Nephron (organoid): Measurements from ENCODE around the gene TRMT1.
A peak's percentile ranks its signal among the peaks of the same experiment; 100 is the strongest.

Experiments
- H3K27ac Mint-ChIP-seq, 3 experiments: 2 replicates each; pipeline ENCODE4 v1.8.0; 2020; ENCODE audit warnings: mixed read lengths in 3 of 3, mild to moderate bottlenecking in 2 of 3, moderate library complexity in 1 of 3
- H3K27me3 Mint-ChIP-seq: 2 replicates; pipeline ENCODE4 v1.8.0; 2021; ENCODE audit warnings: low read depth, mild to moderate bottlenecking, moderate library complexity, mixed read lengths
- H3K36me3 Mint-ChIP-seq: 2 replicates; pipeline ENCODE4 v1.8.0; 2020; ENCODE audit warnings: low read depth, mixed read lengths
- H3K4me1 Mint-ChIP-seq: 2 replicates; pipeline ENCODE4 v1.8.0; 2020; ENCODE audit warnings: mixed read lengths
- H3K4me3 Mint-ChIP-seq, 3 experiments: 2 replicates each; pipeline ENCODE4 v1.8.0; 2020; ENCODE audit warnings: mild to moderate bottlenecking in 3 of 3, mixed read lengths in 3 of 3, moderate library complexity in 2 of 3
- H3K9me3 Mint-ChIP-seq: 2 replicates; pipeline ENCODE4 v1.8.0; 2020; ENCODE audit warnings: mixed read lengths
- CTCF ChIP-seq, 3 experiments: fragments of 200-600 bp; sonication (generic); IDR thresholded peaks; one replicate each; pipeline ENCODE4 v1.5.0; 2021; ENCODE audit warnings: antibody characterized with exemption in 3 of 3; ENCODE audit not compliant: unreplicated experiment in 3 of 3

The TRMT1 gene

GRCh38 chr19:13117772-13118423, 1.4 kb upstream of the TRMT1 start, which contains the start of gene NACC1:
NACC1 (plus strand) TSS chr19:13118264; CDS start chr19:13135208, 16,944 bp downstream.
- peaks cover 5% of the 10 kb centered on the region for H3K36me3 Mint-ChIP-seq
- H3K9me3 Mint-ChIP-seq = no peaks in the 10 kb centered on the region
- peak within 1 kb of the TSS; percentile 94 to 97 (median 95) for H3K4me3 Mint-ChIP-seq
- H3K27ac Mint-ChIP-seq = peak within 1 kb of the TSS; percentile 73 to 91 (median 91)
- no peak for TF ChIP-seq CTCF (IDR thresholded peaks at IDR 0.05; ENCODE audit: unreplicated experiment in 3 of 3)
- peaks cover 4% of the 10 kb centered on the region for H3K27me3 Mint-ChIP-seq
- peaks cover 35% of the 10 kb centered on the region for H3K4me1 Mint-ChIP-seq

GRCh38 chr19:13117176-13117771, 734 bp upstream of the TRMT1 start:
- peaks cover 8% of the 10 kb centered on the region for H3K36me3 Mint-ChIP-seq
- peak overlapping the region; percentile 73 to 91 (median 86) for H3K27ac Mint-ChIP-seq
- TF ChIP-seq CTCF (IDR thresholded peaks at IDR 0.05; ENCODE audit: unreplicated experiment in 3 of 3) = no peak

GRCh38 chr19:13115936-13116281, 631 bp downstream of the TRMT1 start:
- peak overlapping the region in 2 of 3 experiments; percentile 73 to 86 for H3K27ac Mint-ChIP-seq
- no peaks in the 10 kb centered on the region for H3K9me3 Mint-ChIP-seq
- H3K27me3 Mint-ChIP-seq = peaks cover 4% of the 10 kb centered on the region
- no peak for TF ChIP-seq CTCF (IDR thresholded peaks at IDR 0.05; ENCODE audit: unreplicated experiment in 3 of 3)
- peak overlapping the region; percentile 85 to 97 (median 92) for H3K4me3 Mint-ChIP-seq
- peaks cover 3% of the 10 kb centered on the region for H3K36me3 Mint-ChIP-seq
- peaks cover 30% of the 10 kb centered on the region for H3K4me1 Mint-ChIP-seq

More at GRCh38 chr19:13117176-13117771, 734 bp upstream of the TRMT1 start:
- H3K4me1 Mint-ChIP-seq = peaks cover 35% of the 10 kb centered on the region
- peak overlapping the region; percentile 85 to 97 (median 92) for H3K4me3 Mint-ChIP-seq
- peaks cover 4% of the 10 kb centered on the region for H3K27me3 Mint-ChIP-seq
- H3K9me3 Mint-ChIP-seq = no peaks in the 10 kb centered on the region

- Mint-ChIP-seq H3K27ac (no peak overlapping the region), H3K4me3 (peak overlapping the region in 1 of 3 experiments; percentile 51), H3K9me3 (no peaks in the 10 kb centered on the region), H3K36me3 (peaks cover 4% of the 10 kb centered on the region), H3K27me3 (no peaks in the 10 kb centered on the region), H3K4me1 (peaks cover 14% of the 10 kb centered on the region)
- TF ChIP-seq CTCF (IDR thresholded peaks at IDR 0.05; ENCODE audit: unreplicated experiment in 3 of 3) = no peak
Measured at GRCh38 chr19:13112555-13112954, 4.0 kb downstream of the TRMT1 start.

GRCh38 chr19:13110099-13110610, 6.4 kb downstream of the TRMT1 start:
- no peak overlapping the region for H3K27ac Mint-ChIP-seq
- H3K27me3 Mint-ChIP-seq = no peaks in the 10 kb centered on the region
- TF ChIP-seq CTCF (IDR thresholded peaks at IDR 0.05; ENCODE audit: unreplicated experiment in 3 of 3) = no peak
- peaks cover 6% of the 10 kb centered on the region for H3K36me3 Mint-ChIP-seq
- H3K9me3 Mint-ChIP-seq = no peaks in the 10 kb centered on the region
- no peak overlapping the region for H3K4me3 Mint-ChIP-seq
- no peaks in the 10 kb centered on the region for H3K4me1 Mint-ChIP-seq
